HG03442 (cell line): ENCODE results near the gene TSC22D2.

Experiments
- ATAC-seq: cut with Tn5 transposase; IDR thresholded peaks from one replicate; pipeline ENCODE4 v1.9.1; 2021; ENCODE audit warnings: mild to moderate bottlenecking, moderate library complexity; ENCODE audit not compliant: unreplicated experiment

Gene TSC22D2

DNA sequence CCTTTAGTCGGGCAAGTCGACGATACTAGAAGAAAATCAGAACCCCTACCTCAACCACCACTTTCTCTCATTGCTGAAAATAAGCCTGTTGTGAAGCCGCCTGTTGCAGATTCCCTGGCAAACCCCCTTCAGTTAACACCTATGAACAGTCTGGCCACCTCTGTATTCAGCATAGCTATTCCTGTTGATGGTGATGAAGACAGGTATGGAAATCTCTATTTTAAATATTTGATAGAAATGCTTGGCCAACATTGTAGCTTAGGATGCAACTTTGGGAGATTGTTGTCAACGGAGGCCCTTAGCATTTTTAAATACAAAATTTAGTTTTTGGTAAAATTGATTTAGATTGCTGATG, 3.0 kb downstream of the TSC22D2 start:
- ATAC-seq: no peak

DNA sequence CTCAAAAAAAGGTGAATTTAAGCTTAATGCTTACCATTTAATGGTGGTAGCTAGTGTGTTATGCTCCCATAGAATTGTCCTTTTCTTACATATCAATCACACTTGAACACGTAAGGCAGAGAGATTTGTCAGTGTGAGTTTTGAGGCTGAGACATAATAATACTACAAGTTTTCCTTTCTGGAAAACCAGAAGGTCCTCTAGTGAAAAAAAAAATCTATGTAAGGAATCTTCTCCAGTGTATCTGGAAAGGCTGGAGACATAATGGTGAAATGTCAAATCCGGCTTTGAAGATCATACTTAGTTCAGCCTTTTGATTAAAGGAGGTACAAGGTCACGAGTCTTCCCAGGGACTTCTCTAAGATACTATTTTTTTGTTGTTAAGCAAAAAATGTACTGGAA, 3.4 kb downstream of the TSC22D2 start:
- no peak for ATAC-seq

DNA sequence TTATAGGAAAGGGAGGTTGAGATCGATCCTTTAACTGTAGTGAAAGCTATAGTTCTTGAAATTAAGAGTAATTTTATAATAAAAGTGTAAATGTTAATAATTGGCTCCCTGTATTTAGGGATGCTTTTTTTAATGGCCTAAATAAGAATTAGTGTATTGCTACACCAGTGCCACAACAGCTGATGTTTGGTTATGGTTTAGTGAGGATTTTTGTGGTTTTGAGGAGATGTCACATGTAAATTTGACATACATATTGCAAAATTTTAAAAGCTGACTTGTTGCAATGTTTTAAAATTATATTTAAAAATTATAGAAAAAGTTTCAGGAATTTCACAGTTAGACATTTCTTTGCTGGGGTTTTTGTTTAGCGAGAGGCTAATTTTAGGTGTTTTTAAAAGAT, 3.9 kb downstream of the TSC22D2 start:
- ATAC-seq: no peak

DNA sequence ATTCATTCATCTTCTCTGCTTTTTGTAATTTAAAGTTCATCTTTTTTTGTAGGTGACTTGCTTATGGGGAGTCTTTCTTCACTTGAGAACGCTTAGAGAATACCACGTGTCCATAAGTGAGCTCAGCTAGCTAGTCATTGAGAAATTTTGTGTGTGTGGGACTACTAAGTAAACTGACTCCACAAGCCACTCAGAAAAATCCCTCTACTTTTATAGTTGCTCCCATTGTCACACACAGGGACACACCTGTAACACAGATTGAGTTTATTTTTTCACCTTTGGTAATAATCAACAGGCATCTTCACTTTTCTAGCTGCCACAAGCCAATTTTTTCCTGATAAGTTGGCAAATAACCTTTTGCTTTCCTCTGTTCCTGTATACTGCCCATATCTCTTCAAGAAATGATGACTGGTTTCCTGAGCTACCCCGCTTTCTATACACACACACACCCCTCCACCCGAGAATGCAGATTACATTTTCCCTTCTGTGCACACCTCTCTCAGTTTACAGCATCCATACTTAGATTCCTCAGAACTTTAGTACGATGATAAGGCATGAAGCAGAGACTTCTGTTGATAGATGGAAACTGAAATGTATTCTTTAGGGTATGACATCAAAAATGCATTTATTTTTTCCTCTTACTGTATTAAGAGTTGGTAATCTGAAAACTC, 4.6 kb downstream of the TSC22D2 start:
- ATAC-seq: no peak

DNA sequence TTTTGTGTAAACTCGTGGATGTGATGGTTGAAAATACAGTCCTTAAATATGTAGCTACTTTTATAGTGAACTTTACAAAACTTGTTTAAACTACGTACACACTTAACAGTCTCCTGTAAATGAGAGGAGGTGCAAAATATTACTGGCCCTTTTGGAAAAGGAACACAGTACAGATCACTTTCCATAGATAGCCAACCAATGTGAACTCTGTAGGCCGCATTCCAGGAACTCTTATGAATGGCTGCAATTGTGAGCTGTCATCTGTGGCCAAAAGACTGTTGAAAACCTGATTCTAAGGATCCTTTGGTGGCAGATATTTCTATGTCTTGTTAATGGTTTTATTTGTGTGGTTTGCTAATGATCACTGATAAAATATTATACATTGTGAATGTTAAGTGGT, 6.2 kb downstream of the TSC22D2 start:
- no peak for ATAC-seq

DNA sequence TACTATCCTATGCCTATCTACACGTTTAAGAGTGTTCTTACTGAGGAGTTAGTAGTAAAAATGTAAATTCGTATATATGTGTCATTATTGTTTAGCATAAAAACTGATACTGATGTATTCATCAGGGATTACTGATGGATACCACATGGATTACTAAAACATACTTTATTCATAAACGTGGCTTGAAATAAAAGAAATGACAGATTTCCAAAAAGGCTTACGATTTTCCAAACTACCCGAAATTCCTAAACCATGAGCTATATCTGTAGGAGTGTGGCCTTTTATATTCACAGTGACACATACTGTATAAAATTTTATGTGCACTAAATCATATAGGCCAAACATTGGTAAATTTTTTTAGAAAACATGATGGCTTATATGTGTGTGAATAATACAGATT, 6.9 kb downstream of the TSC22D2 start:
- ATAC-seq: no peak

DNA sequence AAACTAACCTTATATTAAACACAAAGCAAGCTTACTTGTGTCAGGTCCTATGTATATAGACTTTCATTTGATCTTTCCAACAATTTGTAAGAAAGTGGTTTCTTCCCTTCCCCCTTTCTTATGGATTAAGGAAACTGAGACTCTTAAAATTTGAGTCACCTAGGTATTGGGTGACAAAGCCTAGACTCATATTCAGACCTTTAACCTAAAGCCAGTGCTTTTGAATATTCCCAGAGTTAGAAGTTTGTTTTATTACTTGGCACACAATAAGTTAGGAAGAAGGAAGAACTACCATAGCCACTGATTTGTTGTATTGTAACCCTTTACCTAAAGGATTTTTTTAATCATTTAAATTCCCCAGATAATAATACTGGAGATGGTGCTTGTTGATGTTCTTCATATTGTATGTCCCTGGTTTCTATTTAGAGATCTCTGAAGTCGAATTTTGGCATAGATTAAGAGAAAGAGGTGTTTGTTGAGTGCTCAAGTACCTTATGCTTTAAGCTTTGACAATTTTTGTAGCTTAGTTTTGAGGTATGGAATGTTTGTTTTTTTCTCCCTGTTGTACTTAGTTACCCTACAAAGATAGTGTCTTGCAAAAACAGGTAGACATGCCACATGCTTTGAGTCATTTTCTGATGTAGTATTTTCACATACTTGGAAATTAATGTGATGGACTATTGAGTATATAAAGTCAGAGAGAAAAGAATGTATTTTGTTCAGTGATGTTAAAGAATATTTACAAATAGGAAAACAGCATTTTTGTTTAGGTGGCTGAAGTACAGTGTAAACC, 11.2 kb downstream of the TSC22D2 start:
- no peak for ATAC-seq

DNA sequence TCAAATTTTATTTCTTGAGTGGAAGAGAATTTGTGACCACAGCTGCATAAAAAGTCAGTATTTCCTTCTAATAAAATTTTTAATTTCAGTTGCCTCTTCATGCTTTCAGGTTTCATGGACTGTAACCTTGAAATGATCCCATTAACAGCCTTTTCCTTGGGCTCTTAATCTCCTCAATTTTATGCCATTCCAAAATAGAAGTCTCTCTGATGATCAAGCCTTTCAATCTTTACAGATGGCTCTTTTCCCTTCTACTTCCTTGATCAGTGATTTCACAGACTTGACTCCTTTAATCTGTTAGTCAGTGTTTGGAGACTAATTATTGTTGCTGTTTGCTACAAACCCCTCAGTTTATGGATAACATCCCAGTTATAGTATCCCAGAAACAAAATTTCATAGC, 11.9 kb downstream of the TSC22D2 start:
- no peak for ATAC-seq

DNA sequence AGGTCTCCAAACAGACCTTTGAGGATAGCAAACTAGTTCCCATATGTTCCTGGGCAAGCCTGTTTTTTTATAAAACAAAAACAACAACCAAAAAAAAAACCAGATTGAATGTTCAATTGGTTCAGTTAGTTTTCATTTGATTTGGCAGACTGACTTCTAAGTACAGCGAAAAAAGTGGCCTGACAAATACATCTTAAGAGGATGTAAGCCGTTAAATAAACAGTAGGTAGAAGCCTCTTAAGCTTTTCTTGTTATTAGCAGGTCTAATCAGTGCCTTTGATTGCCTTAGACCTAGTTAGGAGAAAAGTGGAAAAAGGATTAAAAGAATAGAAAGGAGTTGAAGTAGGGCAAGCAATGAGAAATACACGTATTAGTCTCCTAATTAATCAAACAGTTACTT, 13.2 kb downstream of the TSC22D2 start:
- no peak for ATAC-seq

DNA sequence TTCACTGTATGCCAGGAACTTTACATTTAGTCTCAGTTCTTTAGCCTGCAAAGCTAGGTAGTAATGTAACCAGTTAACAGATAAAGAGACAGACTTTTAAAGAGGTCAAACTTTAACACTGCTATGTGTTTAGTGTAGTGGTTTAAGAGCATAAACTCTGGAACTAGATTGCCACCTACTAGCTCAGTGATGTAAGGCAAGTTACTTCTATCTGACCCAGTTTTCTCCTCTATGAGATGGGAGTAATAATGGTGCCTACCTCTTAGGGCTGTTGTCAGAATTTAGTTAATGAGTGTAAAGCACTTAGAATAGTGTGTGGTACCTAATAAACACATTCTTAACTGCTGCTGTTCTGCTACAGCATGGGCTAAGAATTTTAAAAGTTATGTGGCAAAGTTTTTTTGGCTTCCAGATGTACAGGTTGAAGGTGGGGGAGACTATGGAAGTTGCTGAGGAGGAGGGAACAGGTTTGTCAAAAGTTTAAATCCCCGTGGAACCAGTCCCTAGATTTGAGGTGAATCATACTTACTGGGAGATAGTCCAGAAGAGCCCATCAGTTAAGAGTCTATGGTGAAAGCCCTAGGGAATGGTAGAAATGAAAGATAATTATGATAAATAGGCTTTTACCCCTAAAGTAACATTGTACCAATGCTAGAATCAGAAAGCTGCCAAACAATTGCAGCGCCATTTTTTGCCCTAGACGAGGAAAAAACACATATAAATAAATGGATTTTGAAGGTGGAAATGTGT, 13.9 kb downstream of the TSC22D2 start:
- no peak for ATAC-seq

DNA sequence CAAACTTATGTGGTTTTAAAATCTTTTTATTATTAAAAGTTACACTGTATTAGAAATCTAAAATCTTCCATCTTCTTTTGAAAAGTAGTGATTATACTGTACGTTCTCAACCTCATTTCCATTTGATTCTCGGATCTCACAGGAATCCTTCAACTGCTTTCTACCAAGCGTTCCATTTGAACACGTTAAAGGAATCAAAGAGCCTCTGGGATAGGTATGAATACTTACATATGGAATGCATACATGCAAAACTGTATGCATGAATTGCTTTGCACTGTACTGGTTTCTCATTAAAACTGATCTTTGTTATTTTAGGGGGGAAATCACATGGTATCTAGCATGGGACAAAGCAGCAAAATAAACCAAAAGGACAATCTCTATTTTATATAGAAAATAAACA, 14.8 kb downstream of the TSC22D2 start:
- ATAC-seq: no peak

DNA sequence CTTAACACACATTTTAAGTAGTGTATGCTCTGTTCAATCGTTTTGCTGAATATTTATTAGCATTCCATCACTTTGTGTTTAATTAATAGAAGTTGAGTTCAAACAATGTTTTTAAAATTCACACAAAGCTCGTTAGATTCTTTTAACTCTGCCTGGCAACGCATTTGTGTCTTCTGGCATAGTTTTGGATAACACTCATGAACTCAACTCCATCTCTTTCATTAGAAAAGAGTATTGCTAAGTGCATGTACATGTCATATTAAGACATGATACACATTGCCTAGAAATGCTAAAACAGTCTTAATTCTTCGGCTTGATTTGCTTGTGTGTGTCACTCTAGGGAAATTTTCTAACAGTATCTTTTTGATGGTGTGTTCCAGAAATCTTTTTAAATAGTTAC, 15.7 kb downstream of the TSC22D2 start:
- no peak for ATAC-seq

DNA sequence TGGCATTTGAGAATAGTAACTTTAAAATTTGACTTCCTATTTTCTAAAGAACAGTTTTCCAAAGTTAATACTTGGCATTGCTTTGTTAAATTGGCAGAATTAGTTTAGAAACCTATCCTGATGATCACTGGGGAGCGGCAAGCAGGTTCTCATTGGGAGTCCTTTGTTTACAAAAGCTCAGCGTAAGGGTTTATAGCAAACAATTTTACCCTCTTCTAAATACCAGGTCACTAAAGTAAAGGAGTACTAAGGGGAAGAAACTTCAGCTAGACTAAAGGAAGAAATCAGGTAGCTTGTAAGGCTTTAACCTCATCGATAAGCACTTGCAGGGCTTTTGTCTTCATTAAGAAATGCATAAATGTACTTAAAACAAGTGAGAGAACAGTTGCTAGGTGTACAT, 18.2 kb downstream of the TSC22D2 start:
- ATAC-seq: no peak

DNA sequence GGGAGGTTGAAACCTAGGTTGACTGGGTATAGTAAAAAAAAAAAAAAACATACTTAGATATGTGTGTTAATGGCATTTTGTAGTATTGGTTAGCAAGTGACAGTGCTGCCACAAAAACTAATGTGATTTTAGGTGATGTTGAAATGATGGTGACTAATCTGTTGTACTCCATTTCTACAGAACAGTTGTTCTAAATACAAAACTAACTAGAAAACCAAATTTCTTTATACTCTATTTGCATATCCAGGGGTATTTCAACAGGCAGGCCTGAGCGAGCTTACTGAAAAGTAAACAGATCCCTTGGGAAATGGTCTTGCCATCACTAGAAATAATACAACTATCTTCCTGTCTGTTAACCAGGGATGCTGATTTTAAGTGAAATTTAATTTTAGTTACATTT, 20.5 kb downstream of the TSC22D2 start:
- ATAC-seq: no peak

DNA sequence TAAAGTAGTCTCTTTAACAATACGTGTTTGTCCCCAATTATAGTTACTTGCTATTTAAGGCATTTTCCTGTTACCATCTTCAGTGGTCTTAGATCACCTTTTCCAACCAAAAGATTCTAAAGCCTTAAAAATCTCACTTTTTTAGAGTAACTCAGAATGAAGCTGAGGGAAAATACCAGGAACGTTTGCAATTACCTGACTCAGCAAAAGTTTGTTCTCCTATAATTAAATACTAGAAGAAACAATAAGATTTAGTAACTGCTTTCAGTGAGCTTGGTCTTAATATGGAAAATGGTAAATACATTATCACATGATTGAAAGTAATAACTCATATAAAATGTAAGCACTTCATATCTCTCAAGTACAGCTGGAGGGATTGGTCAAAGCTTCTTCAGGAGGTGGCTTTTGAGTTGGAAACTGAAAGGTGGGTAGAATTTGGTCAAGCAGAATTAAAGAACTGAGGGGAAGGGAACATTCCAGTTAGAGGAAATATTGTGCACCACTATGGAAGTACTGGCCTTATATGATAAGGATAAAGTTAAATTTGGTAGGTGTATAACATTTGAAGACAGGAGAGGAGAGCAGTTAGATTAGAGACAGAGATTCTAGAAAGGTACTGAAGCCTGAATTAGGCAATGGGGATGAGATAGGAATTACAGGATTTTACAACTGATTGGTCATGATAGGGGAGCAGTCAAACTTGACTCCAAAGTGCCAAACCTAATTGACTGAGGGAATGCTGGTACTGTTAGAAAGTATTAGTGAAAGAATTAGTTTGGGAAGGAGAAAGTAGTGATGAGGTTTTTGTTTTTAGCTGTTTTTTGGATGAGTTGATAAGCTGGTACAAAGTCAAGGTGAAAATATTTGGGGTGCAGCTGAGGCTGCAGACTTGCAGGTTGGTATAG, 21.9 kb downstream of the TSC22D2 start:
- no peak for ATAC-seq

DNA sequence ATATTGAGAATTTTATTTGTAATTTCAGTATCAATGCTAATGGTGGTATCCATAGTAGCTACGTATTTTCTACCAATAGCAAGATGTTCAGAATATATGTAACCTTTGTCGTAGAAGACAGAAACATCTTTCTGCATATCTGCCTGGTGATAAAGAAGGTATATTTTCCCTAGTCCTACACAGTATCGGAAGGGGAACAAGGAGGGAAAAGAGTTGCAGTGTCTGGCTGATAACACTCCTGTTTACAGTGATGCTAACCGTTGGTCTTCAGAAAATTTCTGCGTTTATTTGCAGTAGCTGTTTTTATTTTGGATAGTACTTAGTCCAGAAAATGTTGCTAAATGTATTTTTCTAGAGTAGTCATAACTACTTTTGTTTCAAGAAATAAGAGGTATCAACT, 25.2 kb downstream of the TSC22D2 start:
- no peak for ATAC-seq

DNA sequence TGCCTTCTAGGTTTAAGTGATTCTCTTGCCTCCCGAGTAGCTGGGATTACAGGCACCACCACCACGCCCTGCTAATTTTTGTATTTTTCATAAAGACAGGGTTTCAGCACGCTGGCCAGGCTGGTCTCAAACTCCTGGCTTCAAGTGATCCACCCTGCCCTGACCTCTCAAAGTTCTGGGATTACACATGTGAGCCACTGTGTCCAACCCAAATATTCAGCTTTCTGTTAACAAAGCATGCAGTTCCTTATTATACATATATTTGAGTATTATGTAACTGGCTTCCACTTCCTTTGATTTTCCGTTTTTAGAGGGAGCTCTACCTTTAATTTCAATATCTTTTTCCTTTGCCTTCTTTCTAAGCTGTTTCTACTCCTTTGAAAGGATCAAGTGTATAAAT, 26.1 kb downstream of the TSC22D2 start:
- no peak for ATAC-seq

DNA sequence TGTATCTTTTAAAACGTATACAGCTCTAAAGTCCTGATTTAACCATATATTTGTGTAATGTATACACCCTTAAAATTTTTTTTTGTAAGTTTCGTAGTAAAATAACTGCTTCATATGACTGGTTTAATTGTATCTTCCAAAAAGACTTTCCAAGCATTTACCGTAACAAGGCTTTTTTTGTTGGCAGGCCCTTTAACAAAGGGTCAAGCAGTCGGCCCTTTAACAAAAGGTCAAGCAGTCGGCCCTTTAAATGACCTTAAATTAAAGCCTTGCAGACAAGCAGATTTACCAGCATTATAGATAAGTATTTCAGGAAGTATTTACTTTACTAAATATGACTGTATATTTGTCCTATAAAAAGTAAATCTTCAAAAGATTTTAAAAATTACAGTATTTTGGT, 28.1 kb downstream of the TSC22D2 start:
- ATAC-seq: no peak

DNA sequence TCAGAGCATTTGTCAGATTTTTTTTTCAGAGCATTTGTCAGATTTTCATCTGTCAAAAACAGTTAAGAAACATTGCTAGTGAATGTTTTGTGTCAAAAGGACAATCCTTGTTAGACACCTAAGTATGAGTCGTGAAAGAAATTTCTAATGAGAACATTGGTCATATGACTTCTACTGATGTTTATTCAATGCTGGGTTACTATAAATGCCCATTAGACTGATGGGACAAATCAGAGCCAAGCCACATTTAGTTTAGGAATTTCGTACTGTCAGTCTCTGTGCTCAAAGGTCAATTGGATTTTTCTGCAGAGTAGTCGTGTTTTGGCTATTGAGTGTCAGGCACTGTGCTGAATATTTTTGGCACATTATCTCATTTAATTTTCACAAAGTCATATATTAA, 31.6 kb downstream of the TSC22D2 start:
- ATAC-seq: no peak

DNA sequence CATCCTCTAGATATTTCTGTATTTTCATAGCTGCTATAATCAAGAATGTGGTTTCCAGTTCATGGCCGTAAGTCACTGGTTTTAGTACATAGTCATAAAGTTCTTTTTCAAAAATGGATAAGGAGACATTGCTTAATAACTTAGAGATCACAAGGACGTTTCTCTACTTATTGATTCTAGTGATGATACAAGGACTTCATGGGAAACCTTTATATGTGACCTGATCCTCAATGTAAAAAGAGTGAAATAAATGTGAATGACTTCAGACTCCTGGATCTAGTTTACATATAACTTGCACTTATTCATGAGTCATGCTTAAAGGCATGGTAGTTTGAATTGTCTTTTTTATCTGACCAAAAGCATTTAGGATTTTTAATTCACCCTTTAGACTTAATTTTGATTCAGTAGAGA, 35.2 kb downstream of the TSC22D2 start:
- no peak for ATAC-seq

DNA sequence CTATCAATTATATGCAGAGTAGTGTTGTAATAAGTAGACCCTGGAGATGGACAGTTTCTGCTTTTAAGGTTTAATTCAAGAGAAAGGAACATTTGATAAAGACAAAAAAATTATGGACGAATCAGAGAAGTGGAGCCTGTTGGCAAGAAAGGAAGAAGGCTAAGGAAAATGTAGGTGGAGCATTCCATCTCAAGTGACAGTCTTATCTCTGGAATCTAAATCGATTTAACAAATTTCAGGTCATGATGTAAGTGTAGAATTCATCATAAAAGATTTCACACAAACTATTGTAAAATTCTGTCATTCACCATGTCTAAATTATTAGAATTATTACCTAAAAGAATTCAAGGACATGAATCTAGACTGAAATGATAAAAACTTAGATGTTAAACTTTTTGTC, 36.3 kb downstream of the TSC22D2 start:
- ATAC-seq: no peak
